HEK293T (cell line): ENCODE results near the gene TMX1.

Experiments used
- CTCF ChIA-PET: fragments of 350-600 bp; formaldehyde crosslinking; extraction: SDS; loops from one replicate; lab custom pipeline; 2021; ENCODE audit warnings: antibody characterized with exemption, inconsistent platforms; lab: Yijun Ruan, JAX
- POLR2A ChIA-PET: fragments of 350-600 bp; formaldehyde crosslinking; extraction: SDS; loops from one replicate; lab custom pipeline; 2020; ENCODE audit warnings: antibody characterized with exemption, inconsistent platforms; lab: Yijun Ruan, JAX
- DNase-seq: peaks from one replicate; pipeline ENCODE4 v3.0.0; 2012; ENCODE audit warnings: mixed read lengths; ENCODE audit errors: extremely low spot score
- ARNT ChIP-seq: fragments of 450-650 bp; IDR thresholded peaks from 2 replicates; pipeline ENCODE4 v1.6.1; 2017; ENCODE audit warnings: mild to moderate bottlenecking
- BHLHE40 ChIP-seq: fragments of 450-650 bp; IDR thresholded peaks from 2 replicates; pipeline ENCODE4 v1.6.1; 2016; ENCODE audit warnings: mild to moderate bottlenecking, moderate library complexity, borderline replicate concordance
- CTBP1 ChIP-seq: fragments of 450-650 bp; IDR thresholded peaks from 2 replicates; pipeline ENCODE4 v1.6.1; 2016; ENCODE audit warnings: borderline replicate concordance
- ELF4 ChIP-seq: fragments of 450-650 bp; IDR thresholded peaks from 2 replicates; pipeline ENCODE4 v1.6.1; 2017; ENCODE audit warnings: antibody characterized with exemption
- FOXA1 ChIP-seq: fragments of 450-650 bp; IDR thresholded peaks from 2 replicates; pipeline ENCODE4 v1.6.1; 2016; ENCODE audit warnings: mild to moderate bottlenecking
- FOXK2 ChIP-seq: fragments of 450-650 bp; IDR thresholded peaks from 2 replicates; pipeline ENCODE4 v1.6.1; 2016; ENCODE audit warnings: mild to moderate bottlenecking
- FOXM1 ChIP-seq: fragments of 450-650 bp; IDR thresholded peaks from 2 replicates; pipeline ENCODE4 v1.6.1; 2017; ENCODE audit warnings: mild to moderate bottlenecking, borderline replicate concordance
- HDGF ChIP-seq: fragments of 450-650 bp; IDR thresholded peaks from 2 replicates; pipeline ENCODE4 v1.6.1; 2017; ENCODE audit warnings: antibody characterized with exemption, borderline replicate concordance
- L3MBTL2 ChIP-seq: fragments of 450-650 bp; conservative IDR thresholded peaks from 2 replicates; pipeline ENCODE4 v1.6.1; 2016; ENCODE audit warnings: mild to moderate bottlenecking
- LEF1 ChIP-seq: fragments of 450-650 bp; IDR thresholded peaks from 2 replicates; pipeline ENCODE4 v1.6.1; 2017; ENCODE audit warnings: mild to moderate bottlenecking, borderline replicate concordance
- NFRKB ChIP-seq: fragments of 450-650 bp; IDR thresholded peaks from 2 replicates; pipeline ENCODE4 v1.6.1; 2016; ENCODE audit warnings: mild to moderate bottlenecking, moderate library complexity
- PKNOX1 ChIP-seq: fragments of 450-650 bp; IDR thresholded peaks from 2 replicates; pipeline ENCODE4 v1.6.1; 2016
- SP1 ChIP-seq: fragments of 450-650 bp; IDR thresholded peaks from 2 replicates; pipeline ENCODE4 v1.6.1; 2017
- SUZ12 ChIP-seq: fragments of 450-650 bp; IDR thresholded peaks from 2 replicates; pipeline ENCODE4 v1.6.1; 2016; ENCODE audit warnings: mild to moderate bottlenecking
- TARDBP ChIP-seq: fragments of 450-650 bp; IDR thresholded peaks from 2 replicates; pipeline ENCODE4 v1.6.1; 2016
- ZNF384 ChIP-seq: fragments of 450-650 bp; IDR thresholded peaks from 2 replicates; pipeline ENCODE4 v1.6.1; 2016

TMX1 gene

GRCh38 chr14:51244591-51244990 lies 4.5 kb downstream of the TMX1 start:
- POLR2A ChIA-PET, result no interaction called here
- CTCF ChIA-PET, result no interaction called here
- DNase-seq, result no peak
- TF ChIP-seq BHLHE40, result no peak
- TF ChIP-seq HDGF, result no peak
- no peak for TF ChIP-seq LEF1
- TF ChIP-seq L3MBTL2, result no peak
- no peak for TF ChIP-seq ARNT
- TF ChIP-seq TARDBP, result no peak

GRCh38 chr14:51246032-51246431 lies 6.0 kb downstream of the TMX1 start:
- ChIA-PET POLR2A (no interaction called here), CTCF (interaction anchor here (0.6 kb wide), 1 partner anchor 824 kb away, joined by 3 read pairs; no protein-coding TSS in a partner anchor)
- no peak for TF ChIP-seq BHLHE40
- no peak for TF ChIP-seq ELF4
- TF ChIP-seq NFRKB, result no peak
- no peak for TF ChIP-seq CTBP1
- TF ChIP-seq HDGF, result no peak
- no peak for TF ChIP-seq SP1
- TF ChIP-seq L3MBTL2, result no peak
- no peak for TF ChIP-seq FOXA1
- TF ChIP-seq FOXM1, result no peak
- DNase-seq, result no peak

- DNase-seq, result no peak
- ChIA-PET CTCF (no interaction called here), POLR2A (no interaction called here)
- no peak for TF ChIP-seq FOXA1
- TF ChIP-seq SP1, result no peak
- no peak for TF ChIP-seq TARDBP
- TF ChIP-seq PKNOX1, result no peak
- TF ChIP-seq ZNF384, result no peak
- no peak for TF ChIP-seq ARNT
- no peak for TF ChIP-seq HDGF
- no peak for TF ChIP-seq FOXK2
- no peak for TF ChIP-seq L3MBTL2
- TF ChIP-seq LEF1, result no peak
- no peak for TF ChIP-seq NFRKB
- no peak for TF ChIP-seq SUZ12
- TF ChIP-seq BHLHE40, result no peak
- TF ChIP-seq CTBP1, result no peak
- TF ChIP-seq ELF4, result no peak
- no peak for TF ChIP-seq FOXM1
These were observed 8.3 kb downstream of the TMX1 start for GRCh38 chr14:51248016-51248987.

- ChIA-PET POLR2A (no interaction called here), CTCF (no interaction called here)
- TF ChIP-seq NFRKB, result no peak
- no peak for TF ChIP-seq FOXM1
- TF ChIP-seq HDGF, result no peak
- no peak for TF ChIP-seq FOXA1
- no peak for TF ChIP-seq ZNF384
- no peak for TF ChIP-seq LEF1
- TF ChIP-seq PKNOX1, result no peak
- no peak for TF ChIP-seq SUZ12
- no peak for TF ChIP-seq ELF4
- no peak for TF ChIP-seq L3MBTL2
- no peak for TF ChIP-seq CTBP1
- no peak for TF ChIP-seq BHLHE40
- TF ChIP-seq SP1, result no peak
- TF ChIP-seq FOXK2, result no peak
- DNase-seq, result no peak
These were observed 11.4 kb downstream of the TMX1 start for GRCh38 chr14:51251486-51251885.

- DNase-seq, result no peak
- TF ChIP-seq SUZ12, result no peak
- TF ChIP-seq BHLHE40, result no peak
- TF ChIP-seq FOXM1, result no peak
- TF ChIP-seq ZNF384, result no peak
- ChIA-PET CTCF (no interaction called here), POLR2A (no interaction called here)
These were observed 13.8 kb downstream of the TMX1 start for GRCh38 chr14:51253880-51254279.

GRCh38 chr14:51258280-51258679 lies 18.2 kb downstream of the TMX1 start:
- CTCF ChIA-PET, result no interaction called here
- POLR2A ChIA-PET, result no interaction called here
- DNase-seq, result no peak
- no peak for TF ChIP-seq L3MBTL2
- no peak for TF ChIP-seq FOXK2
- no peak for TF ChIP-seq NFRKB
- TF ChIP-seq LEF1, result no peak
- TF ChIP-seq BHLHE40, result no peak
- TF ChIP-seq TARDBP, result no peak
- no peak for TF ChIP-seq ZNF384
- no peak for TF ChIP-seq FOXA1
- no peak for TF ChIP-seq SP1
- no peak for TF ChIP-seq PKNOX1
- no peak for TF ChIP-seq FOXM1
- no peak for TF ChIP-seq CTBP1
- TF ChIP-seq SUZ12, result no peak
- no peak for TF ChIP-seq ELF4
- TF ChIP-seq ARNT, result no peak
